ENCODE measurements around the gene ZNF768. TPM values are rescaled to one million over a fixed set of nuclear protein-coding genes. Genes with fewer than 3 reads are reported as not detected.

The ZNF768 gene
- total RNA-seq, 1 experiment from 2014 or later = 68.3 TPM

GRCh38 chr16:30555315-30556124, 29.2 kb upstream of the ZNF768 start:
- TF ChIP-seq, protein P1, sequence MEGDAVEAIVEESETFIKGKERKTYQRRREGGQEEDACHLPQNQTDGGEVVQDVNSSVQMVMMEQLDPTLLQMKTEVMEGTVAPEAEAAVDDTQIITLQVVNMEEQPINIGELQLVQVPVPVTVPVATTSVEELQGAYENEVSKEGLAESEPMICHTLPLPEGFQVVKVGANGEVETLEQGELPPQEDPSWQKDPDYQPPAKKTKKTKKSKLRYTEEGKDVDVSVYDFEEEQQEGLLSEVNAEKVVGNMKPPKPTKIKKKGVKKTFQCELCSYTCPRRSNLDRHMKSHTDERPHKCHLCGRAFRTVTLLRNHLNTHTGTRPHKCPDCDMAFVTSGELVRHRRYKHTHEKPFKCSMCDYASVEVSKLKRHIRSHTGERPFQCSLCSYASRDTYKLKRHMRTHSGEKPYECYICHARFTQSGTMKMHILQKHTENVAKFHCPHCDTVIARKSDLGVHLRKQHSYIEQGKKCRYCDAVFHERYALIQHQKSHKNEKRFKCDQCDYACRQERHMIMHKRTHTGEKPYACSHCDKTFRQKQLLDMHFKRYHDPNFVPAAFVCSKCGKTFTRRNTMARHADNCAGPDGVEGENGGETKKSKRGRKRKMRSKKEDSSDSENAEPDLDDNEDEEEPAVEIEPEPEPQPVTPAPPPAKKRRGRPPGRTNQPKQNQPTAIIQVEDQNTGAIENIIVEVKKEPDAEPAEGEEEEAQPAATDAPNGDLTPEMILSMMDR (IDR thresholded peaks at IDR 0.05) = no peak
- TF ChIP-seq, protein P2, sequence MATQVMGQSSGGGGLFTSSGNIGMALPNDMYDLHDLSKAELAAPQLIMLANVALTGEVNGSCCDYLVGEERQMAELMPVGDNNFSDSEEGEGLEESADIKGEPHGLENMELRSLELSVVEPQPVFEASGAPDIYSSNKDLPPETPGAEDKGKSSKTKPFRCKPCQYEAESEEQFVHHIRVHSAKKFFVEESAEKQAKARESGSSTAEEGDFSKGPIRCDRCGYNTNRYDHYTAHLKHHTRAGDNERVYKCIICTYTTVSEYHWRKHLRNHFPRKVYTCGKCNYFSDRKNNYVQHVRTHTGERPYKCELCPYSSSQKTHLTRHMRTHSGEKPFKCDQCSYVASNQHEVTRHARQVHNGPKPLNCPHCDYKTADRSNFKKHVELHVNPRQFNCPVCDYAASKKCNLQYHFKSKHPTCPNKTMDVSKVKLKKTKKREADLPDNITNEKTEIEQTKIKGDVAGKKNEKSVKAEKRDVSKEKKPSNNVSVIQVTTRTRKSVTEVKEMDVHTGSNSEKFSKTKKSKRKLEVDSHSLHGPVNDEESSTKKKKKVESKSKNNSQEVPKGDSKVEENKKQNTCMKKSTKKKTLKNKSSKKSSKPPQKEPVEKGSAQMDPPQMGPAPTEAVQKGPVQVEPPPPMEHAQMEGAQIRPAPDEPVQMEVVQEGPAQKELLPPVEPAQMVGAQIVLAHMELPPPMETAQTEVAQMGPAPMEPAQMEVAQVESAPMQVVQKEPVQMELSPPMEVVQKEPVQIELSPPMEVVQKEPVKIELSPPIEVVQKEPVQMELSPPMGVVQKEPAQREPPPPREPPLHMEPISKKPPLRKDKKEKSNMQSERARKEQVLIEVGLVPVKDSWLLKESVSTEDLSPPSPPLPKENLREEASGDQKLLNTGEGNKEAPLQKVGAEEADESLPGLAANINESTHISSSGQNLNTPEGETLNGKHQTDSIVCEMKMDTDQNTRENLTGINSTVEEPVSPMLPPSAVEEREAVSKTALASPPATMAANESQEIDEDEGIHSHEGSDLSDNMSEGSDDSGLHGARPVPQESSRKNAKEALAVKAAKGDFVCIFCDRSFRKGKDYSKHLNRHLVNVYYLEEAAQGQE (IDR thresholded peaks at IDR 0.05; ENCODE audit: insufficient read depth in 1 of 2, low read depth in 2 of 2, low read length in 1 of 2) = no peak
- TF ChIP-seq SIN3A (IDR thresholded peaks at IDR 0.05; ENCODE audit: borderline replicate concordance, insufficient read depth, low read depth, low read length) = no peak
- TF ChIP-seq TCF7L2 (IDR thresholded peaks at IDR 0.05; ENCODE audit: low read depth, low read length) = no peak
- TF ChIP-seq POLR2AphosphoS5 (IDR thresholded peaks at IDR 0.05; ENCODE audit: low read depth, low read length) = no peak
- DNase-seq (ENCODE audit: low read depth, low spot score) (no peak), ATAC-seq (no peak)
- no peak overlapping the region for H3K4me3 ChIP-seq (ENCODE audit: low read depth in 2 of 2, low read length in 2 of 2)
- in situ Hi-C loops (cut with HindIII; ENCODE audit: low pct_unique_long_range_greater_than_20kb, low sequenced_read_pairs) = no loop called here
- no peak overlapping the region for H3K27ac ChIP-seq (ENCODE audit: low read length)
- ChIA-PET POLR2A (no interaction called here), CTCF (no interaction called here)
- peaks cover 9% of the 10 kb centered on the region; the same call in 1 of the 2 replicates for H3K4me1 ChIP-seq (ENCODE audit: control insufficient read depth, insufficient read depth, low read length)
- no peaks in the 10 kb centered on the region for H3K27me3 ChIP-seq (ENCODE audit: control insufficient read depth, insufficient read depth, low read length)
- BruUV-seq (replicated peaks) = no TSS peak
- intact Hi-C loops (cut with micrococcal nuclease; ENCODE audit: unreplicated experiment) = no loop called here
- H3K9me3 ChIP-seq (ENCODE audit: control insufficient read depth, insufficient read depth, low read depth, low read length) = no peaks in the 10 kb centered on the region
- no peaks in the 10 kb centered on the region for H3K36me3 ChIP-seq (ENCODE audit: control insufficient read depth, insufficient read depth, low read length)

GRCh38 chr16:30554557-30555314, 28.4 kb upstream of the ZNF768 start:
- TF ChIP-seq TCF7L2 (IDR thresholded peaks at IDR 0.05; ENCODE audit: low read depth, low read length) (no peak), POLR2AphosphoS5 (IDR thresholded peaks at IDR 0.05; ENCODE audit: low read depth, low read length) (no peak), SIN3A (IDR thresholded peaks at IDR 0.05; ENCODE audit: borderline replicate concordance, insufficient read depth, low read depth, low read length) (no peak)
- intact Hi-C loops (cut with micrococcal nuclease; ENCODE audit: unreplicated experiment) (no loop called here), in situ Hi-C loops (cut with HindIII; ENCODE audit: low pct_unique_long_range_greater_than_20kb, low sequenced_read_pairs) (no loop called here)
- ChIA-PET CTCF (no interaction called here), POLR2A (no interaction called here)
- Histone ChIP-seq H3K9me3 (ENCODE audit: control insufficient read depth, insufficient read depth, low read depth, low read length) (no peaks in the 10 kb centered on the region), H3K4me3 (ENCODE audit: low read depth in 2 of 2, low read length in 2 of 2) (no peak overlapping the region), H3K4me1 (ENCODE audit: control insufficient read depth, insufficient read depth, low read length) (peaks cover 9% of the 10 kb centered on the region; the same call in 1 of the 2 replicates), H3K27ac (ENCODE audit: low read length) (no peak overlapping the region), H3K27me3 (ENCODE audit: control insufficient read depth, insufficient read depth, low read length) (no peaks in the 10 kb centered on the region), H3K36me3 (ENCODE audit: control insufficient read depth, insufficient read depth, low read length) (no peaks in the 10 kb centered on the region)
- DNase-seq (ENCODE audit: low read depth, low spot score) (no peak), ATAC-seq (no peak)
- BruUV-seq (replicated peaks) = no TSS peak
